HG02970 (cell line): ENCODE measurements around the gene TM4SF4.

Experiments used
- ATAC-seq: cut with Tn5 transposase; IDR thresholded peaks from one replicate; pipeline ENCODE4 v1.9.1; 2021; ENCODE audit warnings: mild to moderate bottlenecking, moderate library complexity, moderate number of reproducible peaks; ENCODE audit not compliant: unreplicated experiment, low FRiP score

TM4SF4 gene

DNA sequence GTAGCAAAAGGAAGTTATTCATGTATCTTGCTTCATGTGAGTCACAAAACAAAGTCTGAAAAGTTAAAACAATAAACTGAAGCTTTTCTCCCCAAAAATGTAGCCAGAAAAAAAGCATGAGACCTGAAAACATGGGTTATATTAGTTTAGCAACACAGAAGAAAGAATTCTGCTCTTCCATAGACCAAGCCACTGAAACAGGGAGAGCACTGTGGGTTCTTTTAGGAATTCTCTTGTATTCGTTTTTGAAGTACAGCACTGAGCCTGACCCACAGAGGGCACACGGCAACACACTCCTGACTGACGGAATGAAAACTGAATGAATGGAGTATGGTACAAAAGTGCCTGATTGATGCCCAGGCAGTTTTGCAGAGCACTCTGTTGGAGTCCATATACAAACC lies 66.6 kb downstream of the TM4SF4 start:
- ATAC-seq: no peak

DNA sequence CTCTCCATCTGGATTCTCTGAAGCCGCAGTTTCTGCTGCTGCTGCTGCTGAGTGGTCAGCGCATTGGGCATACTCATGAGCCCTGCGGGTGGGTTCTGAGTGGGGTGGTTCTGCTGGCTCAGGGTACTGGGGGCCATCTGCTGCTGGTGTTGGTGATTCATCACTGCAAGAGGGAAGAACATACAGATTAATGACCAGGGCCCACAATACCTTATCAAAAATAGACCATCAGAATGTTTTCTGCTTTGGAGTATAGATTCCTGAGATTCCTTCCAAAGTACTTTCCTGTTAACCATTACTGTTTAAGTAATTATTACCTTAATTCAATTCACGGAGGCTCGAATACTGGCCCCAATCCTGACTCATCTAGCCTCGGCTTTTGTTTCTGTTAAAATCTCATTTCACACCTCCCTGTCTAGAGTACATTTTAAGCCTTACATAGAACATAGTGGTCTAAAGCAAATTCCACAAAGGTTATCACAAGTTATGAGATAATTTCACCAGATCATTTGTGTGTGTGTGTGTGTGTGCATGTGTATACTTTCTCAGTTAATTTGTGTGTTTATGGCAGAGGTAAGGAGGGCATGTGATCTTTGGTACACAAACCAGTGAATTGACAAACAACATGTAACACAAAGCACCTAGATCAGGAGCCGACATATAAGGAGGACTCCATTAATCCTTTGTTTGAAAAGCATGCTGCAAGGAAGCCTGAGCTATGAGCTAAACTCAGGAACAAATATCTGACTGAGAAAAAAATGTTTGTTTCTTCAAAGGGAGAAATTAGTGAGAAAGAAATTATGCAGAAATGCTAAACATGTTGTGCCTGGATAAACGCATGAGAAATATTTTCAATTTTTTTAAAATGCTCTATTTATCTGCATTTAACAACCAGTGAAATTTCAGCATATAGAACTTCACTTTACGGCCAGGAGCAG lies 68.1 kb downstream of the TM4SF4 start:
- ATAC-seq: no peak

DNA sequence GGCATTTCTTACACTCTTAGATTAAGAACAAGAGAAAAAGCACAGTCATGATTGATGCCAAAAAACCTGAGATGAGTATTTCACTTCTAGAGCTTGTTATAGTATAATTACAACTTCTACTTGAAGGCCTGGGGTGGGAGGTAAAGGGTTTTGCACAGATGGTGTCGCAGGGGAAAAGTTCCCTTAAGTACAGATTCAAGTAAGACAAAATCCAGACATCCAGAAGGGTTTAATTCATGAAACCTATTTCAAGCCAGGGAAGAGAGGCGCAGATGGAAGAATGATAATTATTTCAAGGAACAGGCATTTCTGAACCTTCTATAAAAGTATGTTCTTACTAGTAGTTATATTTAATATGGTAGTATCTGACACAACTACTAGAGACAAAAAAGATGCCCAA lies 70.6 kb downstream of the TM4SF4 start:
- ATAC-seq: no peak

DNA sequence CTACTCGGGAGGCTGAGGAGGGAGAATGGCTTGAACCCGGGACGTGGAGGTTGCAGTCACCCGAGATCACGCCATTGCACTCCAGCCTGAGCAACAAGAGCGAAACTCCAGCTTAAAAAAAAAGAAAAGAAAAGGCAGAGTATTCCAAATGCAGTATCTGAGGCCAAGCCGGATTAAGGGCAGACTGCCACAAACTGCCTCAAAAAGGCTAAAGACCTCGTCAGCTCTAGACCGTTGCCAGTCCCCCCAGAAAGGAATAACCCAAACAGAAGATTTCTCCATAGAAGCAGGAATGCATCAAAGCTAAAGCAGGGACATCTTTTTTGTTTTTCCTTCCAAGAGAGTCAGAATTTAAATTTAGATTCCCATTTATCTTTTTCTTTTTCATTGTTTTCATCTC lies 72.9 kb downstream of the TM4SF4 start:
- ATAC-seq: no peak

DNA sequence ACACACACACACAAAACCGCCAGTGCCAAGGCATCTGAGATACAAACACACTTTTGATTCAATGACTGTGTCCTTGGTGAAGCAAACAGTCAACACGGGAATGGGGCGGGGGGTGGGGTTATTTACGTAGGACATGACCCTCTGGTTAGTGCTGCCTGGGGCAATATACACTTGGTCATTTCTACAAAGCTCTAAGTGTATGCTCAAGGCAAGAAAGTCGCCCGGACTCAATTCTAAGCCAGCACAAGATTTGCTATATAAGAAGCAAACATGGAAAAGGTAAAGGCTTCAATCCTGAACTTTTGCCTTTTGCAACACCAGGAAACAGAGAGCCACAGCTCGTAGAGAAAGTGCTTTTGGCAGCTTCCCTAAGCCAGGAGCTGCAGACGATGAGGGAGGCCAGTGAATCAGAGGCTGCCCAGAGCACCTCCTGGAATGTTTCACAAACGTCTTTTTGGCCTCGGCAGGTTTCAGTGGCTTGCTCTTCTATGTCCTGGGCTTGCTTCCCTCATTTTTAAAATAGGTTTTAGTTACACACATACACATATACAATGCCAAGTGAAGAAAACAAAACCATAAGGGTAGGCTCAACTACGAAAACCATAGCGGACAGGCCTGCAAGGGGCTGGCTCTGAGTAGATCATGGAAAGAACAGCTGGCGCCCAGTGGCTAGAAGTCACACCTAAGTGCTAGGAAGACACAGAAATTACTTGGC lies 73.6 kb downstream of the TM4SF4 start:
- no peak for ATAC-seq

DNA sequence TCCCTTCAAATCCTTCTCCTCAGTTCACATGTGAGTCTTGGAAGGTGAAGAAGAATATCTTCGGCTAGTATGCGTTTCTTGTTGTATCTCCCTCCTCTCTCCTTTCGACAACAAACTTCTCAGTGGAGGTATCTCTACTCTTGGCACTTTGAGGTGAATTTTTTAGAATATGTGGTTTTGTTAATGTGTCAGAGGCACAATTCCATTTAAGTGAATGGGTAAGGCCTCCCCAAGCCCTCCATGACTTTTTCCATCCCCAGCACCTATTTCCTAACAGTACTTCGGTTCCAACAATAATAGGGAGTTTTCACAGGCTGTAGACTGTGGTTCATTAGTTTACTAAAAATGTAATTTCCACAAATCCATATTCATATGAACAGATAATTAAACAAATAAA lies 74.2 kb downstream of the TM4SF4 start:
- ATAC-seq: no peak

DNA sequence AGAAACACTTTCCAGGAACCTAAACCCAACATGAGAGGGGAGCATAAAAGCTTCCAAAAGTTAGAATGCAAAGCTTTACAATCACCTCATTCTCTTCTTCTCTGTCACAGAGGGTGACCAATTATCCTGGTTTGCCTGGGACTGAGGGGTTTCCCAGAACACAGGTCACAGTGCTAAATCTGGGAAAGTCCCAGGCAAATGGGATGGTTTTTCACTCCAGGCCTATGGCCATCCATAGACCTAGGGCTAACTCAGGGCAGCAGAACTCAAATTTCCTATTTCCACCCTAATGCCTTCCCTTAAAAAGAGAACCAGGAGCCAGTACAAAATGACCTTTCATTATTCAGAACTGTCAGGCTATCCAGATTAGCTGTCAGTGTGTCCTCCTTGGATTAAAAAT lies 77.0 kb downstream of the TM4SF4 start:
- no peak for ATAC-seq

DNA sequence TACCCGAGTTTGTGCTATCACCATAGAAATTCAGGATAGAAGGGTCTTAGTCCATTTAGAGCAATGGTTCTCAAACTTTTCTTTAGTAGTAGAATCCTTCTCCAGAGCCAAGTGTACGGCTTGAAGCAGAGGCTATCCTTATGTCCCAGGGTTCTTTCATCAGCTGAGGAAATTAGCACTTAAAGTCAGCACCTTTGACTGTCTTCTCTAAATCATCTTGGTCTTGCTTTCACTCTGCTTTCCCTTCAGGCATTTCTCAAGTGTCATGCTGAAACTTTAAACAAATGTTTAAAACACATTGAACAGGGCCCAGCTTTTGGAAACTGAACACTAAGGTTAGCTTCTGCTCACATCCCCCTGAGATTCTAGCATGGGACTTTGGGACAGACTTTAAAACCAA lies 78.2 kb downstream of the TM4SF4 start:
- no peak for ATAC-seq
